ENCODE results near the gene NOX4. TPM values are rescaled to one million over a fixed set of nuclear protein-coding genes. Genes with fewer than 3 reads are reported as not detected.
"Not testable (repeated sequence)": the region's sequence is repeated elsewhere in the genome, so short reads cannot be mapped to it uniquely, and the experiment has no call there.

The NOX4 gene
- polyA plus RNA-seq, 3 donors, result not detected

- Mint-ChIP-seq H3K27me3 (ENCODE audit: low read depth in 3 of 3) (peaks cover 0 to 1% (median 0%) of the 10 kb centered on the region in 3 donors), H3K4me3 (no peak overlapping the region), H3K9me3 (peaks cover 0 to 1% (median 0%) of the 10 kb centered on the region in 7 donors), H3K27ac (no peak overlapping the region), H3K36me3 (no peaks in the 10 kb centered on the region), H3K4me1 (no peaks in the 10 kb centered on the region)
- Histone ChIP-seq H3K9ac (ENCODE audit: insufficient read depth, low read length, poor library complexity, severe bottlenecking) (no peak overlapping the region), H3K36me3 (replicated peaks in 1 of 2; ENCODE audit: control insufficient read depth in 1 of 2, insufficient read depth in 2 of 2, low read length in 2 of 2) (no peaks in the 10 kb centered on the region), H3K4me3 (replicated peaks in 1 of 3; ENCODE audit: low read depth in 2 of 3, low read length in 3 of 3) (no peak overlapping the region), H2AFZ (ENCODE audit: insufficient read depth, low read depth, low read length, poor library complexity, severe bottlenecking) (no peak overlapping the region), H3K9me3 (replicated peaks in 1 of 2; ENCODE audit: control insufficient read depth in 1 of 2, insufficient read depth in 1 of 2, low read length in 2 of 2) (no peaks in the 10 kb centered on the region), H4K20me1 (ENCODE audit: insufficient read depth, low read length) (no peaks in the 10 kb centered on the region), H3K79me2 (ENCODE audit: insufficient read depth, low read length) (no peaks in the 10 kb centered on the region), H3K4me2 (replicated peaks; ENCODE audit: extremely low read depth, low read length, poor library complexity, severe bottlenecking) (no peak overlapping the region), H3K27ac (ENCODE audit: low read depth in 1 of 2, low read length in 2 of 2) (no peak overlapping the region), H3K4me1 (ENCODE audit: control insufficient read depth in 1 of 2, insufficient read depth in 2 of 2, low read length in 2 of 2) (no peaks in the 10 kb centered on the region), H3K27me3 (ENCODE audit: control insufficient read depth in 2 of 2, insufficient read depth in 2 of 2, low read length in 2 of 2) (no peaks in the 10 kb centered on the region)
- intact Hi-C loops (cut with micrococcal nuclease), result no loop called here
- WGBS (ENCODE audit: insufficient coverage), result no CpG with 5 or more reads among the region's 4 CpGs
- no peak for TF ChIP-seq CTCF (IDR thresholded peaks at IDR 0.05)
- DNase-seq, result no peak
Observed at GRCh38 chr11:89358761-89359160, 132.4 kb downstream of the NOX4 start.

GRCh38 chr11:89355646-89356045 lies 135.5 kb downstream of the NOX4 start:
- H3K9me3 Mint-ChIP-seq, result peaks cover 0 to 2% (median 0%) of the 10 kb centered on the region in 7 donors
- no peak overlapping the region for H3K27ac Mint-ChIP-seq
- H3K4me3 ChIP-seq (replicated peaks in 1 of 3; ENCODE audit: low read depth in 2 of 3, low read length in 3 of 3), result no peak overlapping the region
- H3K4me1 Mint-ChIP-seq, result no peaks in the 10 kb centered on the region
- no peaks in the 10 kb centered on the region for H3K4me1 ChIP-seq (ENCODE audit: control insufficient read depth in 1 of 2, insufficient read depth in 2 of 2, low read length in 2 of 2)
- intact Hi-C loops (cut with micrococcal nuclease), result no loop called here
- no CpG with 5 or more reads among the region's 1 CpG for WGBS (ENCODE audit: insufficient coverage)
- no peak overlapping the region for H3K27ac ChIP-seq (ENCODE audit: low read depth in 1 of 2, low read length in 2 of 2)
- H3K27me3 Mint-ChIP-seq (ENCODE audit: low read depth in 3 of 3), result peaks cover 0 to 1% (median 0%) of the 10 kb centered on the region in 3 donors
- no peaks in the 10 kb centered on the region for H3K9me3 ChIP-seq (replicated peaks in 1 of 2; ENCODE audit: control insufficient read depth in 1 of 2, insufficient read depth in 1 of 2, low read length in 2 of 2)
- no peaks in the 10 kb centered on the region for H4K20me1 ChIP-seq (ENCODE audit: insufficient read depth, low read length)
- H3K4me3 Mint-ChIP-seq, result no peak overlapping the region
- no peaks in the 10 kb centered on the region for H3K79me2 ChIP-seq (ENCODE audit: insufficient read depth, low read length)
- no peaks in the 10 kb centered on the region for H3K36me3 Mint-ChIP-seq
- no peaks in the 10 kb centered on the region for H3K36me3 ChIP-seq (replicated peaks in 1 of 2; ENCODE audit: control insufficient read depth in 1 of 2, insufficient read depth in 2 of 2, low read length in 2 of 2)
- H3K27me3 ChIP-seq (ENCODE audit: control insufficient read depth in 2 of 2, insufficient read depth in 2 of 2, low read length in 2 of 2), result no peaks in the 10 kb centered on the region
- no peak for TF ChIP-seq CTCF (IDR thresholded peaks at IDR 0.05)
- H3K4me2 ChIP-seq (replicated peaks; ENCODE audit: extremely low read depth, low read length, poor library complexity, severe bottlenecking), result no peak overlapping the region
- H2AFZ ChIP-seq (ENCODE audit: insufficient read depth, low read depth, low read length, poor library complexity, severe bottlenecking), result no peak overlapping the region
- no peak overlapping the region for H3K9ac ChIP-seq (ENCODE audit: insufficient read depth, low read length, poor library complexity, severe bottlenecking)
- DNase-seq, result no peak

DNA sequence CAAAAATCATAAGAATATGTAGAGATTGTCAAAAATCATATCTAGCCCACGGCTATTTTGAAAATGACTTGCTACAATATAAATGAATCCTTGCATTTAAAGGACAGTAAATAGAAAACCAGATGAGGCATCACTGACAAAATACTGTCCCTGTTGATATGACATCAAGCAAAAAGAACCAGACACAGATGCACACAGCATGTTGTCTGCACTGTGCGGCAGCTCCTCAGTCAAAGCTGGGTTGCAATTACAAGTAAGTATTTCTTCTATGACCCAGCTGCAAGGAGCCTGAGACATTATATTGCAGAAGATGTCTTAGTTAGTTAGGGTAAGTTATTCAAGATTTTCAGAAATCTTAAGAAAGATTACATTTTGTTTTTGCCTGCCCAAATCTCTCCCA lies 136.7 kb downstream of the NOX4 start:
- H3K27me3 ChIP-seq (ENCODE audit: control insufficient read depth in 2 of 2, insufficient read depth in 2 of 2, low read length in 2 of 2); H3K36me3 Mint-ChIP-seq; H3K4me1 ChIP-seq (ENCODE audit: control insufficient read depth in 1 of 2, insufficient read depth in 2 of 2, low read length in 2 of 2); H3K4me3 ChIP-seq (replicated peaks in 1 of 3; ENCODE audit: low read depth in 2 of 3, low read length in 3 of 3); H3K36me3 ChIP-seq (replicated peaks in 1 of 2; ENCODE audit: control insufficient read depth in 1 of 2, insufficient read depth in 2 of 2, low read length in 2 of 2); H2AFZ ChIP-seq (ENCODE audit: insufficient read depth, low read depth, low read length, poor library complexity, severe bottlenecking); H3K4me1 Mint-ChIP-seq; H3K9me3 ChIP-seq (replicated peaks in 1 of 2; ENCODE audit: control insufficient read depth in 1 of 2, insufficient read depth in 1 of 2, low read length in 2 of 2); H3K27ac ChIP-seq (ENCODE audit: low read depth in 1 of 2, low read length in 2 of 2); DNase-seq; H3K9me3 Mint-ChIP-seq; H3K4me2 ChIP-seq (replicated peaks; ENCODE audit: extremely low read depth, low read length, poor library complexity, severe bottlenecking); H3K27ac Mint-ChIP-seq; H3K4me3 Mint-ChIP-seq; H4K20me1 ChIP-seq (ENCODE audit: insufficient read depth, low read length); H3K79me2 ChIP-seq (ENCODE audit: insufficient read depth, low read length); H3K27me3 Mint-ChIP-seq (ENCODE audit: low read depth in 3 of 3); intact Hi-C loops (cut with micrococcal nuclease); H3K9ac ChIP-seq (ENCODE audit: insufficient read depth, low read length, poor library complexity, severe bottlenecking): not testable (repeated sequence)
- no CpG with 5 or more reads among the region's 2 CpGs for WGBS (ENCODE audit: insufficient coverage)

Measured in CD14-positive monocyte (primary cell).